Measurements from ENCODE around the gene COX5B.

DNA sequence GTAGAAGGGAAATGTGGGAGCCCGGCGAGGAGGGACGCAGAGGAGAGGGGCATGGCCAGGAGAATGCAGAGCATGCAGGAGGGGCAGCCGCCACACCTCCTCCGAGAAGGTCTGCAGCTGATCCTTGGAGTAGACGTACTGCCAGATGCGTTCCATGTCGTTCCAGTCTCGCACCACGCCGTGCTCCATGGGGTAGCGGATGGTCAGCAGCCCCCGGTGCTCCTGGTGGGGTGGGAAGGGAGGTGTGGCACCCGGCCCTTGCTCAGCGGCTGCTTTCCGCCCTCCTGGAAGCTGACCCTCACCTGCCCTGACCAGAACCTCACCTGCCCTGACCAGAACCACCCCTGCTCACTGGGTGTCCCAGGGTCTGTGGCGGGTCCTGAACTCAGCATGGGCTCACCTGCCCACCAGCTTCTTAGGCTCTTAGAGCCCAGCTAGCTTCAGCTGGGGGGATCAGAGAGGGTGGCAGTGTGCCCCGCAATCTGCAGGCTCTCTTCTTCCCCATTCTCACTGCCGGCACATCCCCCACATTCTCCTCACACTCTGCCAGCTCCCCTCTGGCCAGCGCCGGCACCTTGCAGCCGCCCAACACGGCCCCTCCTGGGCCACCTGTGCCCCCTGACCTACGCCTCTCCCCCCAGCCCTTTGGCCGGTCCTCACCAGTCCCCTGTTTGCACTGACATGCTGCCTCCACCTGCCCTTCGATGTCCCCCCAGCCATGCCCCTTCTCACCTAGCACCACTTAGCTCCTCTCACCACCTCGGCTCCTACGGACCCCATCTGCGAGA, 13.6 kb downstream of the COX5B start:
- TF ChIP-seq, protein P1, sequence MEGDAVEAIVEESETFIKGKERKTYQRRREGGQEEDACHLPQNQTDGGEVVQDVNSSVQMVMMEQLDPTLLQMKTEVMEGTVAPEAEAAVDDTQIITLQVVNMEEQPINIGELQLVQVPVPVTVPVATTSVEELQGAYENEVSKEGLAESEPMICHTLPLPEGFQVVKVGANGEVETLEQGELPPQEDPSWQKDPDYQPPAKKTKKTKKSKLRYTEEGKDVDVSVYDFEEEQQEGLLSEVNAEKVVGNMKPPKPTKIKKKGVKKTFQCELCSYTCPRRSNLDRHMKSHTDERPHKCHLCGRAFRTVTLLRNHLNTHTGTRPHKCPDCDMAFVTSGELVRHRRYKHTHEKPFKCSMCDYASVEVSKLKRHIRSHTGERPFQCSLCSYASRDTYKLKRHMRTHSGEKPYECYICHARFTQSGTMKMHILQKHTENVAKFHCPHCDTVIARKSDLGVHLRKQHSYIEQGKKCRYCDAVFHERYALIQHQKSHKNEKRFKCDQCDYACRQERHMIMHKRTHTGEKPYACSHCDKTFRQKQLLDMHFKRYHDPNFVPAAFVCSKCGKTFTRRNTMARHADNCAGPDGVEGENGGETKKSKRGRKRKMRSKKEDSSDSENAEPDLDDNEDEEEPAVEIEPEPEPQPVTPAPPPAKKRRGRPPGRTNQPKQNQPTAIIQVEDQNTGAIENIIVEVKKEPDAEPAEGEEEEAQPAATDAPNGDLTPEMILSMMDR (IDR thresholded peaks at IDR 0.05): no peak
- no peak for TF ChIP-seq POLR2A (IDR thresholded peaks at IDR 0.05)

Measured in right lobe of liver (tissue), 4 donors.